ENCODE data around the gene ABI3. TPM values are rescaled to one million over a fixed set of nuclear protein-coding genes. Genes with fewer than 3 reads are reported as not detected.

The ABI3 gene
- total RNA-seq, 2 experiments from 2014 or later = 86.4 to 86.7 TPM

DNA sequence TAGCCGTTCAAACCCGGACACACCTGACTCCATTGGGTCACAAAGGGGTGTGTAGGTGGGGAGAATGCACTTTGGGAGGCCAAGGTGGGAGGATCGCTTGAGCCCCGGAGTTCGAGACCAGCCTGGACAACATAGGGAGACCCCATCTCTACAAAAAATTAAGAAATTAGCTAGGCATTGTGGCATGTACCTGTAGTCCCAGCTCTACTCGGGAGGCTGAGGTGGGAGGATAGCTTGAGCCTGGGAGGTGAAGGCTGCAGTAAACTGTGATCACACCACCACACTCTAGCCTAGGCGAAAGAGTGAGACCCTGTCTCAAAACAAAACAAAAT is 21.0 kb downstream of the ABI3 start:
- Mint-ChIP-seq H3K4me3 (peak overlapping the region; percentile 81), H3K36me3 (no peaks in the 10 kb centered on the region), H3K27ac (no peak overlapping the region), H3K27me3 (peaks cover 18% of the 10 kb centered on the region), H3K4me1 (peaks cover 10% of the 10 kb centered on the region), H3K9me3 (no peaks in the 10 kb centered on the region)
- no peak for DNase-seq
- ATAC-seq (ENCODE audit: low read depth) = no peak
- POLR2A ChIA-PET = interaction anchor here (0.6 to 1.3 kb wide), 3 partner anchors 19 to 157 kb away, joined by 3 to 7 read pairs (median 3); no protein-coding TSS in a partner anchor

DNA sequence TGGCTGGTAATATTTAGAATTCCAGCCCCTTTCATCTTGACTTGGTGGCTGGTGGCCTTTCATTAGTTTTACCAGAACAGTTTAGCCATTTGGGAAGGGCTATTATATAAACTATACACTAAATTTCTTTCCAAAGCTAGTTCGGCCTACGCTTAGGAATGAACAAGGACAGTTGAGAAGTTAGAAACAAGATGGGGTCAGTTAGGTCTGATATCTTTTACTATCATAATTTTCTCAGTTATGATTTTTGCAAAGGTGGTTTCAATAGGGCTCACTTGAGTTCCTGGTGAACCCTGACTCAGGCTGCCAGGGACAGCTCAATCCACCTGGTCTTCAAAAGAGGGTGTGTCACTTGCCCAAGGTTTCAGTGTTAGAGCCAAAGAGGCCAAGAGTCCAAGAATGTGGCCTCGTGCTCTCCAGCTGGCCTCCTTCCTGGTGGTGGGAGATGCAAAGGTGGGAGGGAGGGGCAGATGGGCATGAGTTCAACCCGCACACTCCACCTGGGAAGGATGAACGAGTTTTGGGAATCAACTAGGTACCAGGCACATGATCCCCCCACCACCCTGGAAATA is 24.1 kb downstream of the ABI3 start:
- H3K4me3 Mint-ChIP-seq = no peak overlapping the region
- no peak for DNase-seq
- ATAC-seq (ENCODE audit: low read depth) = no peak
- peaks cover 7% of the 10 kb centered on the region for H3K4me1 Mint-ChIP-seq
- no peak overlapping the region for H3K27ac Mint-ChIP-seq
- no peaks in the 10 kb centered on the region for H3K36me3 Mint-ChIP-seq
- H3K27me3 Mint-ChIP-seq = peaks cover 22% of the 10 kb centered on the region
- no peaks in the 10 kb centered on the region for H3K9me3 Mint-ChIP-seq
- POLR2A ChIA-PET = no interaction called here

DNA sequence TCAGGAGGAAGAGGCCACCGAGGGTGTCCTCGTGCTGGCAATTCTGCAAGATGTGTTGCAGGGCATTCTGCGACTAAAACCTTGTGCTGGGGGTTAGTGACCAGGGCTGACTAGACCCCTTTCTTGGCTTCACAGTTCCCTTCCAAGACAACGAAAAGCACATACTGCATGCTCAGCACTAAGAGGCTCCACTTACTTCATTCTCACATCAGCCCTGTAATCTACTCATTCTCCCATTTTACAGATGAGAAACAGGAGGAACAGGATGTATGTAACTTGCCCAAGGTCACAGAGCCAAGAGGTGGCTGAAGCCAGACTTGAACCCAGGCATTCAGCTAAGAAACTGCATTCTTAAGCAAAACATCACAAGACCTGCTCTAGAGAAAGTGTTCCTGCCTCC is 25.4 kb downstream of the ABI3 start:
- H3K36me3 Mint-ChIP-seq = no peaks in the 10 kb centered on the region
- no peak overlapping the region for H3K4me3 Mint-ChIP-seq
- no peak overlapping the region for H3K27ac Mint-ChIP-seq
- H3K27me3 Mint-ChIP-seq = peaks cover 23% of the 10 kb centered on the region
- POLR2A ChIA-PET = interaction anchor here (0.8 kb wide), 1 partner anchor 8 kb away, joined by 3 read pairs; no protein-coding TSS in a partner anchor
- H3K9me3 Mint-ChIP-seq = no peaks in the 10 kb centered on the region
- no peak for ATAC-seq (ENCODE audit: low read depth)
- DNase-seq = no peak
- H3K4me1 Mint-ChIP-seq = peaks cover 6% of the 10 kb centered on the region

DNA sequence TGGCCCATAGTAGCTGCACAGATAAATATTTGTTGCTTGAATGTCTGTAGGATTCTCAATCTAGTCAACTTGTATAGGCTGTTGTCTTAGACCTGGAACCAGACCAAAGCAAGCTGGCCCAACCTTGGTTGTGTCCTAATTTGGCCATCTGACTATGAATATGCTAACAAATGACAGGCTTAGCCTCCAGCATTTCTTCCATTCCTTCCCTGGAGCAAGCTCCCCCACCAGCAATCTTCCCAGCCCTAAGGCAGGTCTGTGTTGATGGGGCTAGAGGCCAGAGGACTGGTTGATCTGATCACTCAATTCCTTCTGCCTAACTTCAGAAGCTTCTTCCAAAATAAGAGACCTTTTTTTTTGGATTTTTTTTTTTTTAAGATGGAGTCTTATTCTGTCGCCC is 29.5 kb downstream of the ABI3 start:
- H3K27ac Mint-ChIP-seq = no peak overlapping the region
- H3K4me1 Mint-ChIP-seq = no peaks in the 10 kb centered on the region
- H3K9me3 Mint-ChIP-seq = no peaks in the 10 kb centered on the region
- H3K4me3 Mint-ChIP-seq = no peak overlapping the region
- POLR2A ChIA-PET = interaction anchor here (0.6 kb wide), 1 partner anchor 9 kb away, joined by 3 read pairs; the partner anchor contains the start of gene PHOSPHO1
- peaks cover 12% of the 10 kb centered on the region for H3K27me3 Mint-ChIP-seq
- no peaks in the 10 kb centered on the region for H3K36me3 Mint-ChIP-seq
- ATAC-seq (ENCODE audit: low read depth) (no peak), DNase-seq (no peak)

DNA sequence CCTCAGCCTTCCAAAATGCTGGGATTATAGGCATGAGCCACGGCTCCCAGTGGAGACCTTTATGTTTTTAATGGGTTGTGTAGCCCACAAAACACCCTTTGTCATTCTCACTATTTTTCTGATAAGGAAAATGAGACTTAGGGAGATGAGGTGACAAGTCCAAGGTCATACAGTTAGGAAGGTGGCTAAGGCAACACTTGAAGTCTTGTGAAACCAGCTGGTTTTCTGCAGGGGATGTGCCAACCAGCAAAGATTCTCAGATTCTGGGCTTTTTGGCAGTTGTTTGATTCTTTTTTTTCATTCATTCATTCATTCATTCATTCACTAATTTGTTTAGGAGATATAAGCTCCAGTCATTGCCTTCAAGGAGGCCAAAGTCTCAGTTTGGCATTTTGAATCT is 30.1 kb downstream of the ABI3 start:
- POLR2A ChIA-PET = interaction anchor here (0.6 kb wide), 1 partner anchor 365 kb away, joined by 4 read pairs; no protein-coding TSS in a partner anchor
- no peaks in the 10 kb centered on the region for H3K36me3 Mint-ChIP-seq
- DNase-seq = no peak
- no peak for ATAC-seq (ENCODE audit: low read depth)
- no peaks in the 10 kb centered on the region for H3K4me1 Mint-ChIP-seq
- H3K4me3 Mint-ChIP-seq = no peak overlapping the region
- H3K27ac Mint-ChIP-seq = no peak overlapping the region
- peaks cover 12% of the 10 kb centered on the region for H3K27me3 Mint-ChIP-seq
- no peaks in the 10 kb centered on the region for H3K9me3 Mint-ChIP-seq

DNA sequence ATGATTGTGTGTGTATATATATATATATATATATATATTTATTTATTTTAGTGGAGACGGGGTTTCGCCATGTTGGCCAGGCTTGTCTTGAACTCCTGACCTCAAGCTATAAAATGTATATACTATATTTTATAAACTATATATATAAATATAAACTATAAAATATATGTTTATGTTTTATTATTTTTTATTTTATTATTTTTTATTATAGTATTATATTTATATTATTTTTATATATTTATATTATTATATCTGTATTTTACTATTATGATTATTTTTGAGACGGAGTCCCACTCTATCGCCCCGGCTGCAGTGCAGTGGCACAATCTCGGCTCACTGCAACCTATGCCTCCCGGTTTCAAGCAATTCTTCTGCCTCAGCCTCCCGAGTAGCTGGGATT is 30.5 kb downstream of the ABI3 start:
- Mint-ChIP-seq H3K36me3 (no peaks in the 10 kb centered on the region), H3K27me3 (peaks cover 12% of the 10 kb centered on the region), H3K4me3 (no peak overlapping the region), H3K27ac (no peak overlapping the region), H3K9me3 (no peaks in the 10 kb centered on the region), H3K4me1 (no peaks in the 10 kb centered on the region)
- ATAC-seq (ENCODE audit: low read depth) (no peak), DNase-seq (no peak)
- POLR2A ChIA-PET = interaction anchor here (0.6 kb wide), 1 partner anchor 365 kb away, joined by 4 read pairs; no protein-coding TSS in a partner anchor

- H3K36me3 Mint-ChIP-seq = no peaks in the 10 kb centered on the region
- no peaks in the 10 kb centered on the region for H3K9me3 Mint-ChIP-seq
- peaks cover 9% of the 10 kb centered on the region for H3K27me3 Mint-ChIP-seq
- ATAC-seq (ENCODE audit: low read depth) (no peak), DNase-seq (no peak)
- no peaks in the 10 kb centered on the region for H3K4me1 Mint-ChIP-seq
- no peak overlapping the region for H3K4me3 Mint-ChIP-seq
- POLR2A ChIA-PET = no interaction called here
- no peak overlapping the region for H3K27ac Mint-ChIP-seq
Measured at GRCh38 chr17:49241692-49242397, 31.3 kb downstream of the ABI3 start.

- Mint-ChIP-seq H3K9me3 (no peaks in the 10 kb centered on the region), H3K27ac (no peak overlapping the region), H3K4me3 (no peak overlapping the region), H3K36me3 (no peaks in the 10 kb centered on the region), H3K4me1 (no peaks in the 10 kb centered on the region), H3K27me3 (peaks cover 6% of the 10 kb centered on the region)
- ATAC-seq (ENCODE audit: low read depth) (no peak), DNase-seq (no peak)
- POLR2A ChIA-PET = no interaction called here
Measured at GRCh38 chr17:49242813-49243212, 32.3 kb downstream of the ABI3 start.

DNA sequence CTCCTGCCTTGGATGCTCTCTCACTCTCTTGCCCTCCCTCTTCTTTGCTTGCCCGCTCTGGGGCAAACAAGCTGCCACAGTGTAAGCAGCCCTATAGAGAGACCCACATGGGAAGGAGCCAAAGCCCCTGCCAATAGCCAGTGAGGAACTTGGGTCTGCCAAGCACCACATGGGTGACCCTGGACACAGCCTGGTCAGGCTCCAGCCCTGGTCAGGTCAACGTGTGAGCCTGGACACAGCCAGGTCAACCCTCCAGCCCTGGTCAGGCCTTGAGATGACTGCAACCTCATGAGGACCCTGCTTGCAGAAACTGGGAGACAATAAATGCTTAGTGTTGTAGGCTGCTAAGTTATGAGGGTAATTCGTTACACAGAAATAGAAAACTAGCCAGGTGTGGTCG is 34.3 kb downstream of the ABI3 start:
- Mint-ChIP-seq H3K36me3 (no peaks in the 10 kb centered on the region), H3K4me1 (no peaks in the 10 kb centered on the region), H3K27me3 (peaks cover 9% of the 10 kb centered on the region), H3K4me3 (no peak overlapping the region), H3K27ac (no peak overlapping the region), H3K9me3 (no peaks in the 10 kb centered on the region)
- ATAC-seq (ENCODE audit: low read depth) (no peak), DNase-seq (no peak)
- POLR2A ChIA-PET = no interaction called here

- Mint-ChIP-seq H3K4me1 (no peaks in the 10 kb centered on the region), H3K27ac (no peak overlapping the region), H3K36me3 (no peaks in the 10 kb centered on the region), H3K27me3 (peaks cover 13% of the 10 kb centered on the region), H3K9me3 (no peaks in the 10 kb centered on the region), H3K4me3 (no peak overlapping the region)
- DNase-seq (no peak), ATAC-seq (ENCODE audit: low read depth) (no peak)
- POLR2A ChIA-PET = no interaction called here
Measured at GRCh38 chr17:49247944-49248343, 37.4 kb downstream of the ABI3 start.

- H3K27me3 Mint-ChIP-seq = peaks cover 12% of the 10 kb centered on the region
- DNase-seq = no peak
- POLR2A ChIA-PET = no interaction called here
- no peak overlapping the region for H3K4me3 Mint-ChIP-seq
- H3K27ac Mint-ChIP-seq = no peak overlapping the region
- no peaks in the 10 kb centered on the region for H3K9me3 Mint-ChIP-seq
- ATAC-seq (ENCODE audit: low read depth) = no peak
- no peaks in the 10 kb centered on the region for H3K4me1 Mint-ChIP-seq
- no peaks in the 10 kb centered on the region for H3K36me3 Mint-ChIP-seq
Measured at GRCh38 chr17:49249292-49249794, 38.8 kb downstream of the ABI3 start.

DNA sequence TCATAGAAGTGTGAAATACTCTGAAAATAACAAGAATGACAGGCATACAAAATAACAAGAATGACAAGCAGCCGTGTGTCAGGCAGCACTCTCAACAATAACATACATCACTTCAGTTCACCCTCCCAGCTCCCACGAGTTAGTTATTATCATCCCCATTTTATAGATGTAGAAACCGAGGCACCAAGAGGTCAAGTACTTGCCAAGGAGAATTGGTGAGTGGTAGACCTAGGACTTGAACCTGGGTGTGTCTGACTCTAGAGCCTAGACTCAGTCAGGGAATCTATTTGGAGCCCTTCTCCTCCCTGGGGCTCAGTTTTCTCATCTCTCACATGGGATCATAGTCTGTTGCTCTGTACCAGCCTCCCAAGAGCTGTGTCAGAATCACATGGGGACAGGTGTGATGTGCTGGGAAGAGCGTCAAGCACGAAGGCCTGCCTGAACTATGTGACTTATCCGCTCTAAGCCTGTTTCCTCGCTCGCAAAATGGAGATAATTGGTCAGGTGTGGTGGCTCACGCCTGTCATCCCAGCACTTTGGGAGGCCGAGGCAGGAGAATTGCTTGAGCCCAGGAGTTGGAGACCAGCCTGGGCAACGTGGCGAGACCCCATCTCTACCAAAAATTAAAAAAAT is 39.5 kb downstream of the ABI3 start:
- DNase-seq (no peak), ATAC-seq (ENCODE audit: low read depth) (no peak)
- peaks cover 11% of the 10 kb centered on the region for H3K27me3 Mint-ChIP-seq
- no peak overlapping the region for H3K27ac Mint-ChIP-seq
- no peaks in the 10 kb centered on the region for H3K36me3 Mint-ChIP-seq
- H3K9me3 Mint-ChIP-seq = no peaks in the 10 kb centered on the region
- H3K4me1 Mint-ChIP-seq = no peaks in the 10 kb centered on the region
- no peak overlapping the region for H3K4me3 Mint-ChIP-seq
- POLR2A ChIA-PET = no interaction called here

GRCh38 chr17:49252148-49252695 is 41.7 kb downstream of the ABI3 start:
- Mint-ChIP-seq H3K4me1 (no peaks in the 10 kb centered on the region), H3K27ac (no peak overlapping the region), H3K27me3 (peaks cover 14% of the 10 kb centered on the region), H3K9me3 (no peaks in the 10 kb centered on the region), H3K36me3 (no peaks in the 10 kb centered on the region), H3K4me3 (no peak overlapping the region)
- DNase-seq (no peak), ATAC-seq (ENCODE audit: low read depth) (no peak)
- POLR2A ChIA-PET = no interaction called here

DNA sequence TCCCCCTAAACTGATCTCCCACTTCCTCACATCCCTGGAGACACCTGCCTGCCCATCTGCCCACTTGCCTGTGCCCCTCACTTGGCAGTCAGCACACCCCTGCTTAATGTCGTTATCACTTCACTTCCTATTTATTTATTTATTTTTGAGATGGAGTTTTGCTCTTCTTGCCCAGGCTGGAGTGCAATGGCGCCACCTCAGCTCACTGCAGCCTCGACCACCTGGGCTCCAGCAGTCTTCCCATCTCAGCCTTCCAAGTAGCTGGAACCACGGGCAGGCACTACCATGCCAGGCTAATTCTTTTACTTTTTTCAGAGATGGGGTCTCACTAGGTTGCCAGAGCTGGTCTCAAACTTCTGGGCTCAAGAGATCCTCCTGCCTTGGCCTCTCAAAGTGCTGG is 43.6 kb downstream of the ABI3 start:
- Mint-ChIP-seq H3K4me3 (no peak overlapping the region), H3K27me3 (peaks cover 16% of the 10 kb centered on the region), H3K4me1 (no peaks in the 10 kb centered on the region), H3K27ac (no peak overlapping the region), H3K36me3 (no peaks in the 10 kb centered on the region), H3K9me3 (no peaks in the 10 kb centered on the region)
- POLR2A ChIA-PET = no interaction called here
- no peak for ATAC-seq (ENCODE audit: low read depth)
- DNase-seq = no peak
